Measurements from ENCODE around the gene TRANK1. TPM values are rescaled to one million over a fixed set of nuclear protein-coding genes. Genes with fewer than 3 reads are reported as not detected.

Gene TRANK1
- total and polyA plus RNA-seq, 7 experiments from 2014 or later, result 29.6 to 113 (median 75.3) TPM

- intact Hi-C loops (cut with micrococcal nuclease), result loop anchor here in 1 of 2 donors (5.0 kb wide), 1 partner anchor 245 kb away; no protein-coding TSS in a partner anchor
- Mint-ChIP-seq H3K4me3 (no peak overlapping the region), H3K4me1 (peaks cover 21 to 31% (median 24%) of the 10 kb centered on the region in 7 donors), H3K27me3 (no peaks in the 10 kb centered on the region), H3K36me3 (peaks cover 0 to 23% (median 19%) of the 10 kb centered on the region in 5 donors), H3K9me3 (peaks cover 0 to 6% (median 0%) of the 10 kb centered on the region in 11 donors), H3K27ac (no peak overlapping the region)
- CTCF ChIA-PET, result no interaction called here
- Histone ChIP-seq H3K27me3 (ENCODE audit: control insufficient read depth in 2 of 2, insufficient read depth in 2 of 2, low read length in 2 of 2) (no peaks in the 10 kb centered on the region), H3K4me1 (ENCODE audit: control insufficient read depth in 2 of 2, insufficient read depth in 2 of 2, low read length in 2 of 2) (peaks cover 4 to 5% of the 10 kb centered on the region in 2 donors), H3K9me3 (ENCODE audit: control insufficient read depth in 2 of 3, low read length in 3 of 3) (no peaks in the 10 kb centered on the region), H3K4me3 (ENCODE audit: low read length) (no peak overlapping the region), H3K36me3 (ENCODE audit: control insufficient read depth in 2 of 3, insufficient read depth in 3 of 3, low read length in 3 of 3) (no peaks in the 10 kb centered on the region), H3K27ac (ENCODE audit: low read depth, low read length) (no peak overlapping the region)
- ATAC-seq (no peak), DNase-seq (no peak)
- POLR2A ChIA-PET, result interaction anchor here (1.2 kb wide), 1 partner anchor 20 kb away, joined by 3 read pairs; the partner anchor contains the start of gene EPM2AIP1
Observed at GRCh38 chr3:36972163-36972562, 27.3 kb upstream of the TRANK1 start.

GRCh38 chr3:36969540-36970432 is 24.9 kb upstream of the TRANK1 start:
- H3K27ac ChIP-seq (ENCODE audit: low read depth, low read length), result peak overlapping the region; percentile 9
- POLR2A ChIA-PET, result interaction anchor here (1.0 to 2.2 kb wide), 4 partner anchors 11 to 24 kb away, joined by 3 to 6 read pairs (median 4); partner anchors contain the start of gene MLH1
- CTCF ChIA-PET, result interaction anchor here (1.2 kb wide), 1 partner anchor 11 kb away, joined by 3 read pairs; no protein-coding TSS in a partner anchor
- peaks cover 4 to 5% of the 10 kb centered on the region in 2 donors for H3K4me1 ChIP-seq (ENCODE audit: control insufficient read depth in 2 of 2, insufficient read depth in 2 of 2, low read length in 2 of 2)
- H3K4me3 ChIP-seq (ENCODE audit: low read length), result no peak overlapping the region
- Mint-ChIP-seq H3K27me3 (no peaks in the 10 kb centered on the region), H3K4me1 (peaks cover 21 to 32% (median 24%) of the 10 kb centered on the region in 7 donors), H3K9me3 (peaks cover 0 to 2% (median 0%) of the 10 kb centered on the region in 11 donors), H3K36me3 (peaks cover 0 to 16% (median 9%) of the 10 kb centered on the region in 5 donors), H3K4me3 (peak overlapping the region in 6 of 10 donors; percentile 16 to 59 (median 38)), H3K27ac (peak overlapping the region; percentile 48 to 83 (median 63))
- no peaks in the 10 kb centered on the region for H3K27me3 ChIP-seq (ENCODE audit: control insufficient read depth in 2 of 2, insufficient read depth in 2 of 2, low read length in 2 of 2)
- DNase-seq, result peak in 5 of 9 donors; percentile 14 to 36 (median 23)
- intact Hi-C loops (cut with micrococcal nuclease), result loop anchor here (2.0 to 5.0 kb wide), 2 partner anchors 23 to 242 kb away; partner anchors contain the start of genes EPM2AIP1 (in 1 of the 2) and MLH1 (in 1 of the 2)
- H3K36me3 ChIP-seq (ENCODE audit: control insufficient read depth in 2 of 3, insufficient read depth in 3 of 3, low read length in 3 of 3), result no peaks in the 10 kb centered on the region
- no peaks in the 10 kb centered on the region for H3K9me3 ChIP-seq (ENCODE audit: control insufficient read depth in 2 of 3, low read length in 3 of 3)
- peak; percentile 95 for ATAC-seq

GRCh38 chr3:36969085-36969484 is 24.2 kb upstream of the TRANK1 start:
- peak overlapping the region in 2 of 10 donors; percentile 16 to 39 for H3K4me3 Mint-ChIP-seq
- H3K4me1 Mint-ChIP-seq, result peaks cover 21 to 32% (median 24%) of the 10 kb centered on the region in 7 donors
- Histone ChIP-seq H3K27me3 (ENCODE audit: control insufficient read depth in 2 of 2, insufficient read depth in 2 of 2, low read length in 2 of 2) (no peaks in the 10 kb centered on the region), H3K36me3 (ENCODE audit: control insufficient read depth in 2 of 3, insufficient read depth in 3 of 3, low read length in 3 of 3) (no peaks in the 10 kb centered on the region), H3K4me3 (ENCODE audit: low read length) (no peak overlapping the region), H3K9me3 (ENCODE audit: control insufficient read depth in 2 of 3, low read length in 3 of 3) (no peaks in the 10 kb centered on the region), H3K4me1 (ENCODE audit: control insufficient read depth in 2 of 2, insufficient read depth in 2 of 2, low read length in 2 of 2) (peaks cover 4 to 5% of the 10 kb centered on the region in 2 donors), H3K27ac (ENCODE audit: low read depth, low read length) (no peak overlapping the region)
- peaks cover 0 to 2% (median 0%) of the 10 kb centered on the region in 11 donors for H3K9me3 Mint-ChIP-seq
- intact Hi-C loops (cut with micrococcal nuclease), result no loop called here
- H3K27ac Mint-ChIP-seq, result peak overlapping the region in 5 of 9 donors; percentile 51 to 75 (median 66)
- H3K27me3 Mint-ChIP-seq, result no peaks in the 10 kb centered on the region
- DNase-seq (no peak), ATAC-seq (no peak)
- CTCF ChIA-PET, result interaction anchor here (1.2 kb wide), 1 partner anchor 10 kb away, joined by 3 read pairs; no protein-coding TSS in a partner anchor
- POLR2A ChIA-PET, result interaction anchor here (1.1 to 2.2 kb wide), 3 partner anchors 11 to 25 kb away, joined by 3 to 6 read pairs (median 5); partner anchors contain the start of gene MLH1
- peaks cover 0 to 14% (median 9%) of the 10 kb centered on the region in 5 donors for H3K36me3 Mint-ChIP-seq

GRCh38 chr3:36965440-36965839 is 20.6 kb upstream of the TRANK1 start:
- Mint-ChIP-seq H3K4me1 (peaks cover 14 to 17% (median 15%) of the 10 kb centered on the region in 7 donors), H3K36me3 (peaks cover 0 to 3% (median 0%) of the 10 kb centered on the region in 5 donors), H3K4me3 (no peak overlapping the region), H3K27me3 (no peaks in the 10 kb centered on the region), H3K9me3 (no peaks in the 10 kb centered on the region), H3K27ac (no peak overlapping the region)
- Histone ChIP-seq H3K27ac (ENCODE audit: low read depth, low read length) (no peak overlapping the region), H3K4me1 (ENCODE audit: control insufficient read depth in 2 of 2, insufficient read depth in 2 of 2, low read length in 2 of 2) (peaks cover 0 to 5% of the 10 kb centered on the region in 2 donors), H3K27me3 (ENCODE audit: control insufficient read depth in 2 of 2, insufficient read depth in 2 of 2, low read length in 2 of 2) (no peaks in the 10 kb centered on the region), H3K36me3 (ENCODE audit: control insufficient read depth in 2 of 3, insufficient read depth in 3 of 3, low read length in 3 of 3) (no peaks in the 10 kb centered on the region), H3K4me3 (ENCODE audit: low read length) (no peak overlapping the region), H3K9me3 (ENCODE audit: control insufficient read depth in 2 of 3, low read length in 3 of 3) (no peaks in the 10 kb centered on the region)
- DNase-seq, result no peak
- intact Hi-C loops (cut with micrococcal nuclease), result no loop called here
- ChIA-PET CTCF (interaction anchor here (0.5 to 0.6 kb wide), 2 partner anchors 81 to 96 kb away, joined by 3 read pairs; no protein-coding TSS in a partner anchor), POLR2A (no interaction called here)
- no peak for ATAC-seq

GRCh38 chr3:36964817-36965216 is 20.0 kb upstream of the TRANK1 start:
- no peak overlapping the region for H3K4me3 ChIP-seq (ENCODE audit: low read length)
- Mint-ChIP-seq H3K4me3 (no peak overlapping the region), H3K36me3 (peaks cover 0 to 3% (median 0%) of the 10 kb centered on the region in 5 donors), H3K27ac (no peak overlapping the region), H3K27me3 (no peaks in the 10 kb centered on the region), H3K4me1 (peaks cover 10 to 13% (median 11%) of the 10 kb centered on the region in 7 donors), H3K9me3 (no peaks in the 10 kb centered on the region)
- no peaks in the 10 kb centered on the region for H3K36me3 ChIP-seq (ENCODE audit: control insufficient read depth in 2 of 3, insufficient read depth in 3 of 3, low read length in 3 of 3)
- intact Hi-C loops (cut with micrococcal nuclease), result no loop called here
- no peak overlapping the region for H3K27ac ChIP-seq (ENCODE audit: low read depth, low read length)
- H3K27me3 ChIP-seq (ENCODE audit: control insufficient read depth in 2 of 2, insufficient read depth in 2 of 2, low read length in 2 of 2), result no peaks in the 10 kb centered on the region
- H3K9me3 ChIP-seq (ENCODE audit: control insufficient read depth in 2 of 3, low read length in 3 of 3), result no peaks in the 10 kb centered on the region
- POLR2A ChIA-PET, result no interaction called here
- peaks cover 0 to 2% of the 10 kb centered on the region in 2 donors for H3K4me1 ChIP-seq (ENCODE audit: control insufficient read depth in 2 of 2, insufficient read depth in 2 of 2, low read length in 2 of 2)
- CTCF ChIA-PET, result no interaction called here
- ATAC-seq (peak; percentile 36), DNase-seq (no peak)

- no peak overlapping the region for H3K4me3 Mint-ChIP-seq
- no peaks in the 10 kb centered on the region for H3K9me3 Mint-ChIP-seq
- Histone ChIP-seq H3K4me3 (ENCODE audit: low read length) (no peak overlapping the region), H3K4me1 (ENCODE audit: control insufficient read depth in 2 of 2, insufficient read depth in 2 of 2, low read length in 2 of 2) (no peaks in the 10 kb centered on the region), H3K27me3 (ENCODE audit: control insufficient read depth in 2 of 2, insufficient read depth in 2 of 2, low read length in 2 of 2) (no peaks in the 10 kb centered on the region), H3K36me3 (ENCODE audit: control insufficient read depth in 2 of 3, insufficient read depth in 3 of 3, low read length in 3 of 3) (no peaks in the 10 kb centered on the region), H3K27ac (ENCODE audit: low read depth, low read length) (no peak overlapping the region), H3K9me3 (ENCODE audit: control insufficient read depth in 2 of 3, low read length in 3 of 3) (no peaks in the 10 kb centered on the region)
- ATAC-seq (no peak), DNase-seq (no peak)
- H3K4me1 Mint-ChIP-seq, result peaks cover 6 to 8% (median 6%) of the 10 kb centered on the region in 7 donors
- CTCF ChIA-PET, result no interaction called here
- no peak overlapping the region for H3K27ac Mint-ChIP-seq
- POLR2A ChIA-PET, result interaction anchor here (0.6 kb wide), 1 partner anchor 15 kb away, joined by 4 read pairs; no protein-coding TSS in a partner anchor
- peaks cover 0 to 3% (median 0%) of the 10 kb centered on the region in 5 donors for H3K36me3 Mint-ChIP-seq
- intact Hi-C loops (cut with micrococcal nuclease), result no loop called here
- H3K27me3 Mint-ChIP-seq, result no peaks in the 10 kb centered on the region
Observed at GRCh38 chr3:36964331-36964730, 19.5 kb upstream of the TRANK1 start.

Data from naive thymus-derived CD4-positive, alpha-beta T cell (primary cell).